ENCODE results near the gene ABCB4. TPM values are rescaled to one million over a fixed set of nuclear protein-coding genes. Genes with fewer than 3 reads are reported as not detected.

Gene ABCB4
- total and polyA plus RNA-seq, 2 of the 8 experiments (the other 6 are each of a cell fraction or from before 2014, with no cell fraction given) = 0.54 to 0.60 TPM

DNA sequence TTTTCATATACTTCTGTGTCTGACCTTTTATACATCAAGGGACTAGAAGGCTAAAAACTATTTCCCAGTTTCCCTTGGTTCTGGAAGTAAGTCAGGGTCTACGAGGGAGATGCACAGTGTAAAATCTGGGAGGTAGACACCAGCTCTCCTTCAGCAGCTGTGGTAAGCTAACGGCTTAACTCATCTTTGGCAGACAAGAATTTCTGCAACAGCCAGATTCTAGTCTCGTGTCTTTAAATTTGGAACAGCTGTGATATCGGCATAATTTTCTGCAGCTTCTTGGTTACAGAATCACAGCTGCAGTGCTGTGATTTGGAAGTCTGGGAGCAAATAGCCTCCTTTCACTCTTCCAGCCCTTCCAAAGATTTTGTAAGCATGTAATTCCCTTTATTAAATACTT is 37.4 kb upstream of the ABCB4 start:
- Histone ChIP-seq H3K9ac (replicated peaks in 1 of 4; ENCODE audit: extremely low read depth in 1 of 4, low read depth in 3 of 4, low read length in 3 of 4) (no peak overlapping the region), H4K8ac (ENCODE audit: extremely low read depth, insufficient read depth, low read length) (no peak overlapping the region), H3K23me2 (ENCODE audit: low read depth, low read length) (no peaks in the 10 kb centered on the region), H3K23ac (ENCODE audit: insufficient read length) (no peak overlapping the region), H2BK120ac (replicated peaks; ENCODE audit: low read depth, low read length) (no peak overlapping the region), H2AK5ac (ENCODE audit: low read depth, low read length) (no peak overlapping the region), H3K4ac (replicated peaks; ENCODE audit: insufficient read length, low read depth, low read length) (no peak overlapping the region), H2BK20ac (ENCODE audit: low read length) (no peak overlapping the region), H3K56ac (replicated peaks; ENCODE audit: insufficient read length, low read depth, low read length) (no peak overlapping the region), H3K79me1 (ENCODE audit: low read depth, low read length) (no peaks in the 10 kb centered on the region), H2BK12ac (ENCODE audit: low read depth, low read length) (no peak overlapping the region), H3K79me2 (ENCODE audit: control insufficient read depth in 1 of 2, insufficient read depth in 2 of 2, low read length in 2 of 2) (no peaks in the 10 kb centered on the region), H2BK15ac (ENCODE audit: low read length) (no peak overlapping the region), H3K9me3 (ENCODE audit: insufficient read depth in 2 of 2, low read depth in 1 of 2, low read length in 1 of 2) (no peaks in the 10 kb centered on the region), H4K5ac (ENCODE audit: insufficient read length, low read depth, low read length) (no peak overlapping the region), H3K36me3 (ENCODE audit: control insufficient read depth in 2 of 4, insufficient read depth in 4 of 4, low read length in 3 of 4) (no peaks in the 10 kb centered on the region), H3K14ac (ENCODE audit: insufficient read length) (no peak overlapping the region), H3K4me2 (ENCODE audit: insufficient read depth in 1 of 2, low read depth in 2 of 2, low read length in 2 of 2) (no peak overlapping the region), H4K20me1 (replicated peaks in 1 of 2; ENCODE audit: control insufficient read depth in 1 of 2, insufficient read depth in 2 of 2, low read length in 2 of 2) (no peaks in the 10 kb centered on the region), H4K91ac (replicated peaks; ENCODE audit: insufficient read length, low read length) (no peak overlapping the region), H3K27me3 (replicated peaks in 1 of 4; ENCODE audit: control insufficient read depth in 3 of 4, extremely low read depth in 1 of 4, insufficient read depth in 3 of 4, low read length in 3 of 4) (no peaks in the 10 kb centered on the region), H3K18ac (ENCODE audit: extremely low read depth, low read length) (no peak overlapping the region), H3K4me1 (replicated peaks in 1 of 4; ENCODE audit: control insufficient read depth in 3 of 4, insufficient read depth in 4 of 4, low read length in 3 of 4) (no peaks in the 10 kb centered on the region), H3K4me3 (ENCODE audit: extremely low read depth in 1 of 4, insufficient read depth in 2 of 4, low read depth in 3 of 4, low read length in 4 of 4) (no peak overlapping the region), H3K27ac (ENCODE audit: low read depth, low read length) (no peak overlapping the region), H2AFZ (ENCODE audit: low read length) (no peak overlapping the region), H2BK5ac (ENCODE audit: low read depth, low read length) (no peak overlapping the region)
- 88% methylated on average over 4 of the region's 4 CpGs; no CpG with 5 or more reads in 1 of the 2 experiments for WGBS, 2 experiments (ENCODE audit: extremely low coverage in 1 of 2, insufficient coverage in 1 of 2, insufficient read length in 1 of 2, insufficient replicate concordance in 2 of 2, low coverage in 1 of 2, low lambda C conversion rate in 2 of 2, missing lambda C conversion rate in 1 of 2)
- CTCF ChIA-PET (ENCODE audit: partially characterized antibody) = interaction anchor here (0.9 kb wide), 1 partner anchor 51 kb away, joined by 3 read pairs; no protein-coding TSS in a partner anchor
- DNase-seq (ENCODE audit: low read depth in 1 of 2, low spot score in 2 of 2) = no peak
- POLR2A ChIA-PET (ENCODE audit: partially characterized antibody) = no interaction called here
- FAIRE-seq = no peak
- TF ChIP-seq SP2 (IDR thresholded peaks at IDR 0.05; ENCODE audit: low read length) (no peak), TAF7 (optimal IDR thresholded peaks at IDR 0.05; ENCODE audit: borderline replicate concordance, low read depth, low read length) (no peak), JUND (IDR thresholded peaks at IDR 0.05; ENCODE audit: low read length) (no peak), EZH2 (IDR thresholded peaks at IDR 0.05; ENCODE audit: low read depth, low read length, severe bottlenecking) (no peak), POLR2A (IDR thresholded peaks at IDR 0.05; ENCODE audit: control extremely low read depth in 1 of 2, low read depth in 2 of 2, low read length in 2 of 2) (no peak), RXRA (IDR thresholded peaks at IDR 0.05; ENCODE audit: insufficient read depth, low read depth, low read length) (no peak), EP300 (IDR thresholded peaks at IDR 0.05; ENCODE audit: borderline replicate concordance in 1 of 2, low read depth in 2 of 2, low read length in 2 of 2) (no peak), HDAC6 (IDR thresholded peaks at IDR 0.05; ENCODE audit: low read depth, low read length) (no peak), KDM4A (IDR thresholded peaks at IDR 0.05; ENCODE audit: low read depth, low read length, severe bottlenecking) (no peak), PHF8 (conservative IDR thresholded peaks at IDR 0.05; ENCODE audit: low read depth, low read length) (no peak), NANOG (IDR thresholded peaks at IDR 0.05; ENCODE audit: insufficient read depth, low read depth, low read length, poor library complexity, severe bottlenecking) (no peak), RAD21 (IDR thresholded peaks at IDR 0.05 in 1 of 2, conservative IDR thresholded peaks at IDR 0.05 in 1 of 2; ENCODE audit: low read depth in 2 of 2, low read length in 2 of 2) (no peak)
- TF ChIP-seq, protein P1, sequence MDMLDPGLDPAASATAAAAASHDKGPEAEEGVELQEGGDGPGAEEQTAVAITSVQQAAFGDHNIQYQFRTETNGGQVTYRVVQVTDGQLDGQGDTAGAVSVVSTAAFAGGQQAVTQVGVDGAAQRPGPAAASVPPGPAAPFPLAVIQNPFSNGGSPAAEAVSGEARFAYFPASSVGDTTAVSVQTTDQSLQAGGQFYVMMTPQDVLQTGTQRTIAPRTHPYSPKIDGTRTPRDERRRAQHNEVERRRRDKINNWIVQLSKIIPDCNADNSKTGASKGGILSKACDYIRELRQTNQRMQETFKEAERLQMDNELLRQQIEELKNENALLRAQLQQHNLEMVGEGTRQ (IDR thresholded peaks at IDR 0.05; ENCODE audit: low read length) = no peak
